DMS53 treated with DMSO at 0.1 percent for 48 hours (cell line): Measurements from ENCODE around the gene FAM53C.
A peak's percentile ranks its signal among the peaks of the same experiment; 100 is the strongest.
"Not testable (repeated sequence)": the region's sequence is repeated elsewhere in the genome, so short reads cannot be mapped to it uniquely, and the experiment has no call there.

ENCODE experiments used
- DNase-seq: peaks from one replicate; lab custom pipeline; 2025; ENCODE audit not compliant: unreplicated experiment; lab: John Stamatoyannopoulos, UW

The FAM53C gene

GRCh38 chr5:138337685-138338410 is at the start of gene FAM53C:
Gene FAM53C (plus strand): TSS chr5:138338266. CDS start chr5:138341336, 3,070 bp downstream.
- DNase-seq: peak; percentile 91

GRCh38 chr5:138289296-138289695 is 48.8 kb upstream of the FAM53C start:
- DNase-seq: no peak

- DNase-seq: peak; percentile 26
These were observed 34.7 kb upstream of the FAM53C start for GRCh38 chr5:138303372-138303771.

GRCh38 chr5:138305797-138306196 is 32.3 kb upstream of the FAM53C start:
- peak; percentile 3 for DNase-seq

GRCh38 chr5:138315751-138316278 is 22.3 kb upstream of the FAM53C start:
- DNase-seq: no peak

GRCh38 chr5:138316355-138316754 is 21.7 kb upstream of the FAM53C start:
- no peak for DNase-seq

- not testable (repeated sequence) for DNase-seq
These were observed 19.9 kb upstream of the FAM53C start for GRCh38 chr5:138318211-138318610.

GRCh38 chr5:138330813-138331448 is 7.1 kb upstream of the FAM53C start:
- no peak for DNase-seq

GRCh38 chr5:138331449-138332368 is 6.4 kb upstream of the FAM53C start, which contains the start of gene CDC25C:
Gene CDC25C (minus strand): TSS chr5:138331804. CDS start chr5:138331180, 624 bp downstream.
- peak; percentile 99 for DNase-seq

- DNase-seq: no peak
These were observed 3.1 kb upstream of the FAM53C start for GRCh38 chr5:138334867-138335447.

- DNase-seq: peak; percentile 89
These were observed 948 bp upstream of the FAM53C start for GRCh38 chr5:138336952-138337684.

- no peak for DNase-seq
These were observed 485 bp downstream of the FAM53C start for GRCh38 chr5:138338411-138339090.

GRCh38 chr5:138339091-138339456 is 1.0 kb downstream of the FAM53C start:
- DNase-seq: no peak

- no peak for DNase-seq
These were observed 1.4 kb downstream of the FAM53C start for GRCh38 chr5:138339464-138339863.

- no peak for DNase-seq
These were observed 1.9 kb downstream of the FAM53C start for GRCh38 chr5:138340008-138340407.

GRCh38 chr5:138344887-138345622 is 7.0 kb downstream of the FAM53C start:
- no peak for DNase-seq

GRCh38 chr5:138346889-138347288 is 8.8 kb downstream of the FAM53C start:
- no peak for DNase-seq

GRCh38 chr5:138349852-138350562 is 11.9 kb downstream of the FAM53C start:
- no peak for DNase-seq
